KMS-11 (cell line): ENCODE results near the gene GRIP1.

Experiments
- H2AFZ ChIP-seq: fragments of 200-600 bp; sonication (generic); 2 replicates; pipeline ENCODE4 v1.6.1; 2016; ENCODE audit warnings: antibody characterized with exemption, mixed run types, low read depth
- H3K27ac ChIP-seq: fragments of 200-600 bp; sonication (generic); 2 replicates; pipeline ENCODE4 v1.6.1; 2016; ENCODE audit warnings: mild to moderate bottlenecking, mixed run types
- H3K27me3 ChIP-seq: fragments of 200-600 bp; sonication (generic); 2 replicates; pipeline ENCODE4 v1.6.1; 2017; ENCODE audit warnings: mild to moderate bottlenecking, low read depth, mixed run types, moderate library complexity; ENCODE audit not compliant: insufficient read depth
- H3K36me3 ChIP-seq: fragments of 200-600 bp; sonication (generic); 2 replicates; pipeline ENCODE4 v1.6.1; 2017; ENCODE audit warnings: mild to moderate bottlenecking, mixed run types; ENCODE audit not compliant: insufficient read depth
- H3K4me1 ChIP-seq: fragments of 200-600 bp; sonication (generic); 2 replicates; pipeline ENCODE4 v1.6.1; 2016; ENCODE audit warnings: mild to moderate bottlenecking, low read depth, mixed run types; ENCODE audit not compliant: poor library complexity, severe bottlenecking
- H3K4me2 ChIP-seq: fragments of 200-600 bp; sonication (generic); 2 replicates; pipeline ENCODE4 v1.7.0; 2016; ENCODE audit warnings: mild to moderate bottlenecking, mixed run types
- H3K4me3 ChIP-seq: fragments of 200-600 bp; sonication (generic); IDR thresholded peaks from 2 replicates; pipeline ENCODE4 v1.6.1; 2017; ENCODE audit warnings: low read depth, low read length, mixed read lengths; ENCODE audit not compliant: insufficient read depth
- H3K79me2 ChIP-seq: fragments of 200-600 bp; sonication (generic); 2 replicates; pipeline ENCODE4 v1.6.1; 2016; ENCODE audit warnings: low read depth, mixed run types; ENCODE audit not compliant: insufficient read depth
- H3K9ac ChIP-seq: fragments of 200-600 bp; sonication (generic); 2 replicates; pipeline ENCODE4 v1.6.1; 2016; ENCODE audit warnings: mild to moderate bottlenecking, mixed run types
- H4K20me1 ChIP-seq: fragments of 200-600 bp; sonication (generic); 2 replicates; pipeline ENCODE4 v1.6.1; 2016; ENCODE audit warnings: mild to moderate bottlenecking, mixed run types; ENCODE audit not compliant: insufficient read depth
- TF ChIP-seq, protein P1 (sequence below): fragments of 200-600 bp; sonication (generic); conservative IDR thresholded peaks from 2 replicates; pipeline ENCODE4 v1.6.1; 2017; ENCODE audit warnings: low read depth, mild to moderate bottlenecking, antibody characterized with exemption, low read length, moderate library complexity, mixed read lengths

GRIP1 gene

DNA sequence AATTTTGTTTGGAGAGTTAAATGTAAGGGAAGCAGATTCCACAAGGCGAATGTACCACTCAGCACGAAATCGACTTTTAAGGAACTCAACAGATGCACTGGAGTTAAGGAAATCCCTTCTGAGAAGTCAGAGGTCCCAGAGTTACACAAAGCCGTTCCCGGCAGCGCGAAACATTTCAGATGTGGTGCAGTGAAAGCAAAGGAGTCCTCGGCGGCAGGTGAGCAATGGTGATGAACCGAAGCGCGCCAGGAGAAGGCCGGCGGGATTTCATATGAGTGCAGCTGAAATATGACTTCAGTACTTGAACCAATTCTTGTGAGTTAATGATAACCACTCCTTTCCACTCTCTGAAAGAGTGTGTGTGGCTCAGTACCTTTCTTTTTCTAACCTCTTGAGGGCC, 183.2 kb downstream of the GRIP1 start:
- H2AFZ ChIP-seq: no peak overlapping the region
- H3K9ac ChIP-seq: no peak overlapping the region
- peaks cover 7% of the 10 kb centered on the region for H3K4me1 ChIP-seq
- H3K4me3 ChIP-seq: no peak overlapping the region
- no peaks in the 10 kb centered on the region for H3K79me2 ChIP-seq
- H3K36me3 ChIP-seq: no peaks in the 10 kb centered on the region
- H3K27ac ChIP-seq: no peak overlapping the region
- no peaks in the 10 kb centered on the region for H3K27me3 ChIP-seq
- no peak overlapping the region for H3K4me2 ChIP-seq
- H4K20me1 ChIP-seq: no peaks in the 10 kb centered on the region
- TF ChIP-seq, protein P1, sequence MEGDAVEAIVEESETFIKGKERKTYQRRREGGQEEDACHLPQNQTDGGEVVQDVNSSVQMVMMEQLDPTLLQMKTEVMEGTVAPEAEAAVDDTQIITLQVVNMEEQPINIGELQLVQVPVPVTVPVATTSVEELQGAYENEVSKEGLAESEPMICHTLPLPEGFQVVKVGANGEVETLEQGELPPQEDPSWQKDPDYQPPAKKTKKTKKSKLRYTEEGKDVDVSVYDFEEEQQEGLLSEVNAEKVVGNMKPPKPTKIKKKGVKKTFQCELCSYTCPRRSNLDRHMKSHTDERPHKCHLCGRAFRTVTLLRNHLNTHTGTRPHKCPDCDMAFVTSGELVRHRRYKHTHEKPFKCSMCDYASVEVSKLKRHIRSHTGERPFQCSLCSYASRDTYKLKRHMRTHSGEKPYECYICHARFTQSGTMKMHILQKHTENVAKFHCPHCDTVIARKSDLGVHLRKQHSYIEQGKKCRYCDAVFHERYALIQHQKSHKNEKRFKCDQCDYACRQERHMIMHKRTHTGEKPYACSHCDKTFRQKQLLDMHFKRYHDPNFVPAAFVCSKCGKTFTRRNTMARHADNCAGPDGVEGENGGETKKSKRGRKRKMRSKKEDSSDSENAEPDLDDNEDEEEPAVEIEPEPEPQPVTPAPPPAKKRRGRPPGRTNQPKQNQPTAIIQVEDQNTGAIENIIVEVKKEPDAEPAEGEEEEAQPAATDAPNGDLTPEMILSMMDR: no peak

DNA sequence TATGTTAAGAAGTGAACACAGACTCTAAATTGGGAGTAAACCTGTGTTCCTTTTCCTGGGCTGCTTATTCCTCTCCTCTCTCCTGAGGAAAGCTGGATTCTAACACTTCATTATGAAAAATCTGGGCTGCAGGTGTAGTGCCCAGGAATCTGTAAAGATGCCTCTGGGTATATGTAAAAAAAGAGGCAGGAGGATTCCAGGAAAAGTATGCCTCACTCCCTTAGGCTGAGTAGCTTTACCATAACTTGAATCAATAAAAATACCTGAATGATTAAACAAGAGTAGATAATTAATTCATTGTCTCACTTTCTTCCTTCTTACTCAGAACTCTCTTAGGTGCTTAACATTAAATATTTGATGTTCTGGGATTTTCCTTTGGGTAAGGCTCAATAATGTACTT, 185.1 kb downstream of the GRIP1 start:
- Histone ChIP-seq H3K9ac (no peak overlapping the region), H3K27me3 (no peaks in the 10 kb centered on the region), H3K36me3 (no peaks in the 10 kb centered on the region)

DNA sequence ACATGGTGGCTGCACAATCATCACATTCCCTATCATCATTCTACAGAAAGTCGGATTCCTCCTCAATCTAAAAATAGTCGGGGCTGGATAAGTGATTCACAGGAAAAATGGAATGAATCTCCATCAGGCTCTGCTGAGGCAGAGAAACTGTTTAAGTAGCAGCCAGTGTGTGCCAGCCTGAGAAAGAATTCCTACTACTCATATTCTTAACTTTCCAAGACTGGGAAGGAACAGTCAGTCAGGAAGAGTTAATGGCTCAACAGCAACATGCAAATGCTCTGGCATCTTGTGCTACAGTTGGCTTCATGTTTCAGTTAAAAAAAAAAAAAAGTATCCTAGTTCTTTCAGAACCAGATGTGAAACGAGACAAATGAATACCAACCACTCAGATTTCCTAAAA, 187.0 kb downstream of the GRIP1 start:
- H3K27ac ChIP-seq: no peak overlapping the region
- H3K9ac ChIP-seq: no peak overlapping the region
- H3K4me1 ChIP-seq: no peaks in the 10 kb centered on the region
- H3K79me2 ChIP-seq: no peaks in the 10 kb centered on the region
- H3K27me3 ChIP-seq: no peaks in the 10 kb centered on the region
- no peak overlapping the region for H3K4me2 ChIP-seq
- no peaks in the 10 kb centered on the region for H4K20me1 ChIP-seq
- H3K36me3 ChIP-seq: no peaks in the 10 kb centered on the region
- H3K4me3 ChIP-seq: no peak overlapping the region
- H2AFZ ChIP-seq: no peak overlapping the region
- TF ChIP-seq, protein P1: no peak

More for the DNA sequence above, 185.1 kb downstream of the GRIP1 start:
- Histone ChIP-seq H3K4me1 (no peaks in the 10 kb centered on the region), H3K4me2 (no peak overlapping the region), H3K79me2 (no peaks in the 10 kb centered on the region), H3K27ac (no peak overlapping the region), H4K20me1 (no peaks in the 10 kb centered on the region), H2AFZ (no peak overlapping the region), H3K4me3 (no peak overlapping the region)
- TF ChIP-seq, protein P1: no peak

DNA sequence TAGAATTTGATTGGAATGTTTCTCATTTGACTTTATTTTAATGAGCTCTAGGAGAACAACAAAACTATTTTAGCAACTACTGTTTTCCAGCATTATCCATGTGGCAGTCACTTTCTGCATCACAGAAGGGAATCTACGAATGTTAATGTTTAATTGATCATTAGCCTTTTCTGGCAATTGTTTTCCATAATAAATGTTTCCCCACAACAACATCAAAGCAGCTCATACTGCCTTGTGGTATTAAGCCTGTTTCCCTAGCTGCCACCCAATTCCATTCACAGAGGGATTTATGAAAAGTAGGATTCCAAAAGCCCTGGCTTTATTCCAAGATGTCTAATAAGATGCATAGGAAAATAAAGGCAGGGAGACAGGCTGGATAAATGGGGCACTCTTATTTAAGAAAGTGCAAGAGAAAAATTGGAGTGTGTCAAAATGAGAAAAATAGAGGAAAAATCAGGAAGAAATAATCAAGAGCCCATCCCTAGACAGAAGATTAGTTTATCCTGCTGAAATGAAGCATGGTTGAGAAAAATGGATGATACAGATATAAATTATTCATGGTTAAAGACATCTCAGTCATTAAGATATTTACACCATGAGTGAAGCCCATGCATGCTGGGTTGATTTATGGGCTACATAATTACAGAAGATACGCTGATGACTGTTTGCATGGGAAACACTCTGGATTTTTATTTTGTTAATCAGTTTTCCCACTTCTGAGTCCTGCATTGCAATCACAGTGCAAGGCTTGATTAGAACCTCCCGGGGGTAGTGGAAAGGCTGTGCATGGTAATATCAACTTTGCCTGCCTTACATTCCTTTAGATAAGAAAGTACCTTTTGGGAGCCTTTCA, 196.3 kb downstream of the GRIP1 start:
- Histone ChIP-seq H3K4me3 (no peak overlapping the region), H3K79me2 (no peaks in the 10 kb centered on the region)
- TF ChIP-seq, protein P1: no peak

More for the DNA sequence above, 196.3 kb downstream of the GRIP1 start:
- Histone ChIP-seq H3K36me3 (no peaks in the 10 kb centered on the region), H4K20me1 (no peaks in the 10 kb centered on the region), H3K4me2 (no peak overlapping the region), H2AFZ (no peak overlapping the region), H3K27me3 (no peaks in the 10 kb centered on the region), H3K27ac (no peak overlapping the region), H3K9ac (no peak overlapping the region), H3K4me1 (no peaks in the 10 kb centered on the region)
